GM06990 (cell line): ENCODE results near the gene DMXL1.

Source experiments
- DNase-seq: peaks from one replicate; pipeline ENCODE4 v3.0.0-alpha.2; 2011; ENCODE audit not compliant: insufficient read length; ENCODE audit errors: extremely low read depth
- H3K27me3 ChIP-seq: replicated peaks from 2 replicates; pipeline ENCODE4 v1.6.0; 2011; ENCODE audit warnings: low read length; ENCODE audit not compliant: control insufficient read depth, insufficient read depth
- H3K36me3 ChIP-seq: 2 replicates; pipeline ENCODE4 v1.5.1; 2011; ENCODE audit warnings: low read length; ENCODE audit not compliant: control insufficient read depth, insufficient read depth
- H3K4me3 ChIP-seq: replicated peaks from 2 replicates; pipeline ENCODE4 v1.5.1; 2011; ENCODE audit warnings: low read depth, mild to moderate bottlenecking, control low read depth, low read length
- CTCF ChIP-seq: IDR thresholded peaks from 2 replicates; pipeline ENCODE4 v1.5.1; 2011; ENCODE audit warnings: low read length, control low read depth, mild to moderate bottlenecking, inconsistent platforms; ENCODE audit not compliant: insufficient read depth, poor library complexity, severe bottlenecking

Gene DMXL1

GRCh38 chr5:119136666-119137318 is 65.9 kb downstream of the DMXL1 start:
- no peak for DNase-seq
- Histone ChIP-seq H3K27me3 (no peaks in the 10 kb centered on the region), H3K36me3 (peaks cover 18% of the 10 kb centered on the region)

GRCh38 chr5:119153629-119154028 is 82.7 kb downstream of the DMXL1 start:
- no peak for DNase-seq
- Histone ChIP-seq H3K27me3 (no peaks in the 10 kb centered on the region), H3K4me3 (no peak overlapping the region), H3K36me3 (peaks cover 5% of the 10 kb centered on the region)
- no peak for TF ChIP-seq CTCF

More at GRCh38 chr5:119136666-119137318, 65.9 kb downstream of the DMXL1 start:
- H3K4me3 ChIP-seq: no peak overlapping the region
- no peak for TF ChIP-seq CTCF

GRCh38 chr5:119158144-119158543 is 87.3 kb downstream of the DMXL1 start:
- no peaks in the 10 kb centered on the region for H3K27me3 ChIP-seq
- H3K36me3 ChIP-seq: peaks cover 8% of the 10 kb centered on the region
- H3K4me3 ChIP-seq: no peak overlapping the region
- DNase-seq: no peak
- TF ChIP-seq CTCF: no peak

- no peak for TF ChIP-seq CTCF
Observed at GRCh38 chr5:119161430-119161829, 90.5 kb downstream of the DMXL1 start.

GRCh38 chr5:119166026-119166425 is 95.1 kb downstream of the DMXL1 start:
- TF ChIP-seq CTCF: no peak
- H3K4me3 ChIP-seq: no peak overlapping the region
- no peaks in the 10 kb centered on the region for H3K27me3 ChIP-seq
- peaks cover 9% of the 10 kb centered on the region for H3K36me3 ChIP-seq
- DNase-seq: no peak

More at GRCh38 chr5:119161430-119161829, 90.5 kb downstream of the DMXL1 start:
- Histone ChIP-seq H3K27me3 (no peaks in the 10 kb centered on the region), H3K4me3 (no peak overlapping the region), H3K36me3 (peaks cover 11% of the 10 kb centered on the region)
- DNase-seq: no peak

GRCh38 chr5:119168401-119168800 is 97.5 kb downstream of the DMXL1 start:
- DNase-seq: no peak
- H3K27me3 ChIP-seq: no peaks in the 10 kb centered on the region
- H3K36me3 ChIP-seq: peaks cover 3% of the 10 kb centered on the region

More at GRCh38 chr5:119168401-119168800, 97.5 kb downstream of the DMXL1 start:
- H3K4me3 ChIP-seq: no peak overlapping the region
- no peak for TF ChIP-seq CTCF
